Renal pelvis (tissue), 4 donors: ENCODE results near the gene ZNF592. TPM values are rescaled to one million over a fixed set of nuclear protein-coding genes. Genes with fewer than 3 reads are reported as not detected.

Experiments
- DNase-seq: peaks from one replicate; pipeline ENCODE4 v3.0.0-alpha.2; 2013
- polyA plus RNA-seq, 3 donors: library from polyadenylated mRNA; unstranded; fragments of 120-200 nt; gene quantifications; one replicate each; pipeline ENCODE4 v1.2.1, GENCODE V29; 2013; ENCODE audit not compliant: insufficient read length in 3 of 3

ZNF592 gene
- polyA plus RNA-seq, 3 donors: 32.4 to 39.5 (median 33.9) TPM

GRCh38 chr15:84823282-84823878 lies 75.0 kb downstream of the ZNF592 start:
- DNase-seq: no peak

- DNase-seq: no peak
Measured at GRCh38 chr15:84824260-84825007, 76.0 kb downstream of the ZNF592 start.

GRCh38 chr15:84826369-84826823 lies 78.0 kb downstream of the ZNF592 start:
- DNase-seq: no peak

GRCh38 chr15:84827246-84827645 lies 78.9 kb downstream of the ZNF592 start:
- no peak for DNase-seq

GRCh38 chr15:84828086-84828908 lies 79.9 kb downstream of the ZNF592 start:
- DNase-seq: no peak

- DNase-seq: no peak
Measured at GRCh38 chr15:84829428-84829827, 81.0 kb downstream of the ZNF592 start.

- no peak for DNase-seq
Measured at GRCh38 chr15:84830036-84830435, 81.6 kb downstream of the ZNF592 start.

GRCh38 chr15:84831028-84831427 lies 82.6 kb downstream of the ZNF592 start:
- no peak for DNase-seq

- DNase-seq: no peak
Measured at GRCh38 chr15:84831613-84832012, 83.2 kb downstream of the ZNF592 start.

- DNase-seq: no peak
Measured at GRCh38 chr15:84832448-84833040, 84.2 kb downstream of the ZNF592 start.

GRCh38 chr15:84833447-84834228 lies 85.2 kb downstream of the ZNF592 start:
- DNase-seq: no peak

GRCh38 chr15:84834229-84834955 lies 86.0 kb downstream of the ZNF592 start:
- DNase-seq: no peak

GRCh38 chr15:84834969-84835368 lies 86.6 kb downstream of the ZNF592 start:
- no peak for DNase-seq

- no peak for DNase-seq
Measured at GRCh38 chr15:84835661-84836337, 87.4 kb downstream of the ZNF592 start.

- DNase-seq: no peak
Measured at GRCh38 chr15:84836844-84837243, 88.5 kb downstream of the ZNF592 start.

- DNase-seq: no peak
Measured at GRCh38 chr15:84839714-84840113, 91.3 kb downstream of the ZNF592 start.

GRCh38 chr15:84840255-84840654 lies 91.9 kb downstream of the ZNF592 start:
- DNase-seq: no peak

- DNase-seq: no peak
Measured at GRCh38 chr15:84840741-84841429, 92.5 kb downstream of the ZNF592 start.

- no peak for DNase-seq
Measured at GRCh38 chr15:84842781-84843180, 94.4 kb downstream of the ZNF592 start.

- DNase-seq: no peak
Measured at GRCh38 chr15:84844964-84845363, 96.6 kb downstream of the ZNF592 start.
